ENCODE results near the gene R3HDM4. TPM values are rescaled to one million over a fixed set of nuclear protein-coding genes. Genes with fewer than 3 reads are reported as not detected.

R3HDM4 gene
- total and polyA plus RNA-seq, 9 donors = 8.7 to 43.0 (median 29.5) TPM

DNA sequence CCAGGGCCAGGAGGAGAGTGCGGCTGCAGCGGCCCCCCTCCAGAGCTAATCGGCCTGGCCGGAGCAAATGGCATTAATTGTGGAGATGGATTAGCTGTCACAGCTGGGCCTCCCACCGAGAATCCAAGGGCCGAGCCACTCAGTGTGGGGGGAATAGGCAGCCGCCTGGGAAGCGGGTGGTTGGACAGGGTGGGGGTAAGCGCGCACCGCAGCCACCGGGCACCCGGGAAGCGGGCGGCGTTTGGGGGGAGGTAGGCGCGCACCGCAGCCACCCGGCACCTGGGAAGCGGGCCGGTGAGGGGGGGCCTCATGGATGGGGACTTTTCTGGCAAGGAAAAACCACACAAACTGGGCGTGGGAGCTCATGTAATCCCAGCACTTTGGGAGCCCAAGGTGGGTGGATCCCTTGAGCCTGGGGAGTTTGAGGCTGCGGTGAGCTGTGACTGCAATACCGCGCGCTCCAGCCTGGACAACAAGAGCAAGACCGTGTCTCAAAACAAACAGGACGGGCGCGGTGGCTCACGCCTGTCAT, 9.7 kb downstream of the R3HDM4 start:
- intact Hi-C loops (cut with DNase I) = no loop called here
- H3K27ac ChIP-seq = no peak overlapping the region
- no peak overlapping the region for H3K4me3 ChIP-seq
- 54 to 67% (median 65%) methylated on average over 32 of the region's 32 CpGs for WGBS, 3 donors
- no peaks in the 10 kb centered on the region for H3K36me3 ChIP-seq
- H3K27me3 ChIP-seq = no peaks in the 10 kb centered on the region
- TF ChIP-seq POLR2A (IDR thresholded peaks at IDR 0.05) = no peak
- TF ChIP-seq, protein P1, sequence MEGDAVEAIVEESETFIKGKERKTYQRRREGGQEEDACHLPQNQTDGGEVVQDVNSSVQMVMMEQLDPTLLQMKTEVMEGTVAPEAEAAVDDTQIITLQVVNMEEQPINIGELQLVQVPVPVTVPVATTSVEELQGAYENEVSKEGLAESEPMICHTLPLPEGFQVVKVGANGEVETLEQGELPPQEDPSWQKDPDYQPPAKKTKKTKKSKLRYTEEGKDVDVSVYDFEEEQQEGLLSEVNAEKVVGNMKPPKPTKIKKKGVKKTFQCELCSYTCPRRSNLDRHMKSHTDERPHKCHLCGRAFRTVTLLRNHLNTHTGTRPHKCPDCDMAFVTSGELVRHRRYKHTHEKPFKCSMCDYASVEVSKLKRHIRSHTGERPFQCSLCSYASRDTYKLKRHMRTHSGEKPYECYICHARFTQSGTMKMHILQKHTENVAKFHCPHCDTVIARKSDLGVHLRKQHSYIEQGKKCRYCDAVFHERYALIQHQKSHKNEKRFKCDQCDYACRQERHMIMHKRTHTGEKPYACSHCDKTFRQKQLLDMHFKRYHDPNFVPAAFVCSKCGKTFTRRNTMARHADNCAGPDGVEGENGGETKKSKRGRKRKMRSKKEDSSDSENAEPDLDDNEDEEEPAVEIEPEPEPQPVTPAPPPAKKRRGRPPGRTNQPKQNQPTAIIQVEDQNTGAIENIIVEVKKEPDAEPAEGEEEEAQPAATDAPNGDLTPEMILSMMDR (IDR thresholded peaks at IDR 0.05) = no peak
- no peaks in the 10 kb centered on the region for H3K9me3 ChIP-seq
- no peaks in the 10 kb centered on the region for H3K4me1 ChIP-seq (ENCODE audit: insufficient read depth)
- peak in 1 of 5 donors; percentile 32 for DNase-seq

- intact Hi-C loops (cut with DNase I) = no loop called here
- Histone ChIP-seq H3K9me3 (no peaks in the 10 kb centered on the region), H3K4me1 (ENCODE audit: insufficient read depth) (no peaks in the 10 kb centered on the region), H3K27me3 (no peaks in the 10 kb centered on the region), H3K36me3 (no peaks in the 10 kb centered on the region), H3K4me3 (no peak overlapping the region), H3K27ac (no peak overlapping the region)
- no peak for DNase-seq
- TF ChIP-seq, protein P1 (IDR thresholded peaks at IDR 0.05) = no peak
- TF ChIP-seq EP300 (IDR thresholded peaks at IDR 0.05) = no peak
- TF ChIP-seq POLR2A (IDR thresholded peaks at IDR 0.05) = no peak
- 89 to 91% (median 90%) methylated on average over 14 of the region's 14 CpGs for WGBS, 3 donors
Observed at GRCh38 chr19:902446-903226, 10.4 kb downstream of the R3HDM4 start.

- no peak for DNase-seq
- Histone ChIP-seq H3K4me3 (no peak overlapping the region), H3K9me3 (no peaks in the 10 kb centered on the region), H3K27ac (no peak overlapping the region), H3K4me1 (ENCODE audit: insufficient read depth) (no peaks in the 10 kb centered on the region), H3K36me3 (no peaks in the 10 kb centered on the region), H3K27me3 (no peaks in the 10 kb centered on the region)
- TF ChIP-seq POLR2A (IDR thresholded peaks at IDR 0.05) = no peak
- TF ChIP-seq, protein P1 (IDR thresholded peaks at IDR 0.05) = no peak
- no peak for TF ChIP-seq EP300 (IDR thresholded peaks at IDR 0.05)
- intact Hi-C loops (cut with DNase I) = no loop called here
- 84 to 91% (median 86%) methylated on average over 7 of the region's 7 CpGs for WGBS, 3 donors
Observed at GRCh38 chr19:902093-902370, 11.0 kb downstream of the R3HDM4 start.

DNA sequence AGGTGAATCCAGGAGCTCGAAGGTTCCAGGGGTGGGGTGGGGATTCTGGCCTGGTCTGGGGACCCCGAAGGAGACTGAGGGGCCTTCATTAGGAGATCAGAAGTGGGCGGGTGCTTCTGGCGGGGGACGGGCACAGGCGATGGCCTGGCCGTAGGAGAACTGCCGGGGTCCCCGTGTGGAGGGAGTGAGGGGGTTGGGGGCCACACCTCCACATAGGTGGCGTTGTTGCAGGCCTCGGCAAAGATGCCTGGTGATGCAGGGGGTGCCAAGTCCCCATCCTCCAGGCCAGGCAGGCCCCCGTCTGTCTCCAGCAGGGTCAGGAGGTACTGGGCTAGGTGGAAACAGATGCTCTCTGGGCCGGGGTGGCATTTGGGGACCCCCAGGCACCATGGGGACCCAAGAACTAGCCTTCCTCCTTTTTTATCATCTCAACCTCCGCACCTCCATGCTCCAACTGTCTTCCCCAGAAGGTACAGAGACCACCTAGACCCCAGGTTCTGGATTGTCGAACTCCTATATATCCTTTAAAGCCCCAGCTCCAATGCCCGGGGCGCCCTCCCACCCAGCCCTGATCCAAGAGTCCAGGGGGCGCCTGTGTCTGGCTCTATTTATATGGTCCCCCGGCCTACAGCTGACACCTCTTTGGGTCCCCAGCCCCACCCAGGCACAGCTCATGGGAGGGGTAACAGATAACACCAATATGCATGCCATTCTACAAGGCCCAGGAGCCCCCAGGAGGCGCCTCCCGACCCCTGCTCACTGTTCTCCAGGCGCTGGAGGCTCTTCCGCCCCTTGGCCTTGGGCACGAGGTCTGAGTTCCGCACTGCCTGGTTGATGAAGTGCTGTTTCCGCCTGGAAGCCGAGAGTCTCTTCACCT, 11.6 kb downstream of the R3HDM4 start:
- no peak for DNase-seq
- Histone ChIP-seq H3K4me3 (no peak overlapping the region), H3K9me3 (no peaks in the 10 kb centered on the region), H3K36me3 (no peaks in the 10 kb centered on the region), H3K27ac (no peak overlapping the region), H3K27me3 (no peaks in the 10 kb centered on the region), H3K4me1 (ENCODE audit: insufficient read depth) (no peaks in the 10 kb centered on the region)
- intact Hi-C loops (cut with DNase I) = no loop called here
- TF ChIP-seq EP300 (IDR thresholded peaks at IDR 0.05) = no peak
- TF ChIP-seq, protein P1 (IDR thresholded peaks at IDR 0.05) = no peak
- no peak for TF ChIP-seq POLR2A (IDR thresholded peaks at IDR 0.05)
- WGBS, 3 donors = 86 to 96% (median 89%) methylated on average over 26 to 27 of the region's 27 CpGs
